ENCODE measurements around the gene ATP1A4. TPM values are rescaled to one million over a fixed set of nuclear protein-coding genes. Genes with fewer than 3 reads are reported as not detected.
A peak's percentile ranks its signal among the peaks of the same experiment; 100 is the strongest.
"Not testable (repeated sequence)": the region's sequence is repeated elsewhere in the genome, so short reads cannot be mapped to it uniquely, and the experiment has no call there.

Gene ATP1A4
- total and polyA plus RNA-seq, 4 experiments from 2014 or later = not detected

GRCh38 chr1:160123726-160124125, 27.7 kb upstream of the ATP1A4 start:
- Mint-ChIP-seq H3K4me3 (no peak overlapping the region), H3K27ac (no peak overlapping the region), H3K36me3 (no peaks in the 10 kb centered on the region), H3K4me1 (no peaks in the 10 kb centered on the region), H3K9me3 (no peaks in the 10 kb centered on the region), H3K27me3 (peaks cover 1 to 8% of the 10 kb centered on the region in 2 donors)
- Histone ChIP-seq H3K36me3 (ENCODE audit: insufficient read depth, low read length) (no peaks in the 10 kb centered on the region), H3K4me3 (ENCODE audit: low read length in 2 of 2) (no peak overlapping the region), H3K9me3 (ENCODE audit: control insufficient read depth in 1 of 2, low read length in 2 of 2) (no peaks in the 10 kb centered on the region), H3K4me1 (ENCODE audit: insufficient read depth, low read length) (no peaks in the 10 kb centered on the region), H3K27ac (ENCODE audit: low read depth, low read length) (no peak overlapping the region), H3K27me3 (ENCODE audit: insufficient read depth, low read length) (no peaks in the 10 kb centered on the region)
- ChIA-PET POLR2A (ENCODE audit: partially characterized antibody) (no interaction called here), CTCF (ENCODE audit: partially characterized antibody) (no interaction called here)
- intact Hi-C loops (cut with micrococcal nuclease) = no loop called here
- no peak for DNase-seq

GRCh38 chr1:160124705-160125478, 26.5 kb upstream of the ATP1A4 start:
- Histone ChIP-seq H3K27me3 (ENCODE audit: insufficient read depth, low read length) (no peaks in the 10 kb centered on the region), H3K27ac (ENCODE audit: low read depth, low read length) (no peak overlapping the region), H3K4me3 (ENCODE audit: low read length in 2 of 2) (no peak overlapping the region), H3K36me3 (ENCODE audit: insufficient read depth, low read length) (no peaks in the 10 kb centered on the region), H3K4me1 (ENCODE audit: insufficient read depth, low read length) (no peaks in the 10 kb centered on the region), H3K9me3 (ENCODE audit: control insufficient read depth in 1 of 2, low read length in 2 of 2) (no peaks in the 10 kb centered on the region)
- Mint-ChIP-seq H3K9me3 (no peaks in the 10 kb centered on the region), H3K4me1 (no peaks in the 10 kb centered on the region), H3K4me3 (no peak overlapping the region), H3K36me3 (no peaks in the 10 kb centered on the region), H3K27ac (no peak overlapping the region), H3K27me3 (peaks cover 3 to 6% of the 10 kb centered on the region in 2 donors)
- DNase-seq = no peak
- intact Hi-C loops (cut with micrococcal nuclease) = no loop called here
- ChIA-PET POLR2A (ENCODE audit: partially characterized antibody) (no interaction called here), CTCF (ENCODE audit: partially characterized antibody) (no interaction called here)

GRCh38 chr1:160125746-160126145, 25.7 kb upstream of the ATP1A4 start:
- Histone ChIP-seq H3K27me3 (ENCODE audit: insufficient read depth, low read length) (no peaks in the 10 kb centered on the region), H3K4me1 (ENCODE audit: insufficient read depth, low read length) (no peaks in the 10 kb centered on the region), H3K4me3 (ENCODE audit: low read length in 2 of 2) (no peak overlapping the region), H3K36me3 (ENCODE audit: insufficient read depth, low read length) (no peaks in the 10 kb centered on the region), H3K27ac (ENCODE audit: low read depth, low read length) (no peak overlapping the region), H3K9me3 (ENCODE audit: control insufficient read depth in 1 of 2, low read length in 2 of 2) (no peaks in the 10 kb centered on the region)
- no peak for DNase-seq
- Mint-ChIP-seq H3K27me3 (peaks cover 6 to 7% of the 10 kb centered on the region in 2 donors), H3K27ac (no peak overlapping the region), H3K4me1 (no peaks in the 10 kb centered on the region), H3K4me3 (peak overlapping the region in 1 of 8 donors; percentile 27), H3K9me3 (no peaks in the 10 kb centered on the region), H3K36me3 (no peaks in the 10 kb centered on the region)
- intact Hi-C loops (cut with micrococcal nuclease) = no loop called here
- CTCF ChIA-PET (ENCODE audit: partially characterized antibody) = no interaction called here
- POLR2A ChIA-PET (ENCODE audit: partially characterized antibody) = no interaction called here

- H3K4me3 ChIP-seq (ENCODE audit: low read length in 2 of 2); H3K36me3 ChIP-seq (ENCODE audit: insufficient read depth, low read length); H3K27me3 Mint-ChIP-seq; H3K36me3 Mint-ChIP-seq; H3K27ac Mint-ChIP-seq; intact Hi-C loops (cut with micrococcal nuclease); H3K4me1 ChIP-seq (ENCODE audit: insufficient read depth, low read length); H3K4me1 Mint-ChIP-seq; CTCF ChIA-PET (ENCODE audit: partially characterized antibody); POLR2A ChIA-PET (ENCODE audit: partially characterized antibody); H3K4me3 Mint-ChIP-seq; H3K27me3 ChIP-seq (ENCODE audit: insufficient read depth, low read length); H3K27ac ChIP-seq (ENCODE audit: low read depth, low read length); DNase-seq; H3K9me3 Mint-ChIP-seq; H3K9me3 ChIP-seq (ENCODE audit: control insufficient read depth in 1 of 2, low read length in 2 of 2): not testable (repeated sequence)
Observed at GRCh38 chr1:160126342-160126741, 25.1 kb upstream of the ATP1A4 start.

- ChIA-PET CTCF (ENCODE audit: partially characterized antibody) (interaction anchor here (1.4 kb wide), 1 partner anchor 26 kb away, joined by 3 read pairs; no protein-coding TSS in a partner anchor), POLR2A (ENCODE audit: partially characterized antibody) (no interaction called here)
- intact Hi-C loops (cut with micrococcal nuclease) = no loop called here
- Mint-ChIP-seq H3K27me3 (peaks cover 8 to 14% of the 10 kb centered on the region in 2 donors), H3K4me3 (no peak overlapping the region), H3K9me3 (no peaks in the 10 kb centered on the region), H3K36me3 (no peaks in the 10 kb centered on the region), H3K4me1 (no peaks in the 10 kb centered on the region), H3K27ac (no peak overlapping the region)
- H3K27ac ChIP-seq (ENCODE audit: low read depth, low read length) = no peak overlapping the region
- DNase-seq = no peak
- H3K27me3 ChIP-seq (ENCODE audit: insufficient read depth, low read length) = no peaks in the 10 kb centered on the region
- H3K9me3 ChIP-seq (ENCODE audit: control insufficient read depth in 1 of 2, low read length in 2 of 2) = no peaks in the 10 kb centered on the region
- H3K4me3 ChIP-seq (ENCODE audit: low read length in 2 of 2) = no peak overlapping the region
- no peaks in the 10 kb centered on the region for H3K36me3 ChIP-seq (ENCODE audit: insufficient read depth, low read length)
- no peaks in the 10 kb centered on the region for H3K4me1 ChIP-seq (ENCODE audit: insufficient read depth, low read length)
Observed at GRCh38 chr1:160127381-160127780, 24.0 kb upstream of the ATP1A4 start.

- Histone ChIP-seq H3K27me3 (ENCODE audit: insufficient read depth, low read length) (no peaks in the 10 kb centered on the region), H3K4me1 (ENCODE audit: insufficient read depth, low read length) (no peaks in the 10 kb centered on the region), H3K27ac (ENCODE audit: low read depth, low read length) (no peak overlapping the region), H3K36me3 (ENCODE audit: insufficient read depth, low read length) (no peaks in the 10 kb centered on the region), H3K4me3 (ENCODE audit: low read length in 2 of 2) (no peak overlapping the region), H3K9me3 (ENCODE audit: control insufficient read depth in 1 of 2, low read length in 2 of 2) (no peaks in the 10 kb centered on the region)
- Mint-ChIP-seq H3K36me3 (no peaks in the 10 kb centered on the region), H3K4me1 (no peaks in the 10 kb centered on the region), H3K4me3 (no peak overlapping the region), H3K27ac (no peak overlapping the region), H3K27me3 (peaks cover 8 to 16% of the 10 kb centered on the region in 2 donors), H3K9me3 (no peaks in the 10 kb centered on the region)
- ChIA-PET CTCF (ENCODE audit: partially characterized antibody) (interaction anchor here (1.4 kb wide), 1 partner anchor 27 kb away, joined by 3 read pairs; no protein-coding TSS in a partner anchor), POLR2A (ENCODE audit: partially characterized antibody) (no interaction called here)
- intact Hi-C loops (cut with micrococcal nuclease) = no loop called here
- no peak for DNase-seq
Observed at GRCh38 chr1:160127865-160128523, 23.4 kb upstream of the ATP1A4 start.

- Mint-ChIP-seq H3K4me1 (no peaks in the 10 kb centered on the region), H3K4me3 (no peak overlapping the region), H3K27ac (no peak overlapping the region), H3K27me3 (peaks cover 8 to 16% of the 10 kb centered on the region in 2 donors), H3K9me3 (no peaks in the 10 kb centered on the region), H3K36me3 (no peaks in the 10 kb centered on the region)
- no peak overlapping the region for H3K4me3 ChIP-seq (ENCODE audit: low read length in 2 of 2)
- intact Hi-C loops (cut with micrococcal nuclease) = no loop called here
- CTCF ChIA-PET (ENCODE audit: partially characterized antibody) = interaction anchor here (1.4 kb wide), 1 partner anchor 28 kb away, joined by 3 read pairs; no protein-coding TSS in a partner anchor
- no peak overlapping the region for H3K27ac ChIP-seq (ENCODE audit: low read depth, low read length)
- no peak for DNase-seq
- H3K9me3 ChIP-seq (ENCODE audit: control insufficient read depth in 1 of 2, low read length in 2 of 2) = no peaks in the 10 kb centered on the region
- POLR2A ChIA-PET (ENCODE audit: partially characterized antibody) = no interaction called here
- H3K27me3 ChIP-seq (ENCODE audit: insufficient read depth, low read length) = no peaks in the 10 kb centered on the region
- no peaks in the 10 kb centered on the region for H3K36me3 ChIP-seq (ENCODE audit: insufficient read depth, low read length)
- no peaks in the 10 kb centered on the region for H3K4me1 ChIP-seq (ENCODE audit: insufficient read depth, low read length)
Observed at GRCh38 chr1:160128636-160129035, 22.8 kb upstream of the ATP1A4 start.

Measured in CD4-positive, alpha-beta memory T cell (primary cell).